ENCODE data around the gene SAFB. TPM values are rescaled to one million over a fixed set of nuclear protein-coding genes. Genes with fewer than 3 reads are reported as not detected.
A peak's percentile ranks its signal among the peaks of the same experiment; 100 is the strongest.

SAFB gene
- total RNA-seq, 1 experiment from 2014 or later = 83.0 TPM

GRCh38 chr19:5695649-5696195 is 72.8 kb downstream of the SAFB start:
- in situ Hi-C loops (cut with HindIII; ENCODE audit: low pct_unique_long_range_greater_than_20kb, low sequenced_read_pairs) (no loop called here), intact Hi-C loops (cut with micrococcal nuclease; ENCODE audit: unreplicated experiment) (loop anchor here (10.0 kb wide), 1 partner anchor 99 kb away; the partner anchor contains the start of gene DUS3L)
- POLR2A ChIA-PET = no interaction called here
- CTCF ChIA-PET = no interaction called here
- ATAC-seq (no peak), DNase-seq (ENCODE audit: low read depth, low spot score) (no peak)
- Histone ChIP-seq H3K27ac (ENCODE audit: low read length) (no peak overlapping the region), H3K27me3 (ENCODE audit: control insufficient read depth, insufficient read depth, low read length) (no peaks in the 10 kb centered on the region), H3K4me1 (ENCODE audit: control insufficient read depth, insufficient read depth, low read length) (peaks cover 12% of the 10 kb centered on the region), H3K36me3 (ENCODE audit: control insufficient read depth, insufficient read depth, low read length) (peaks cover 4% of the 10 kb centered on the region; the same call in 1 of the 2 replicates), H3K9me3 (ENCODE audit: control insufficient read depth, insufficient read depth, low read depth, low read length) (no peaks in the 10 kb centered on the region), H3K4me3 (ENCODE audit: low read depth in 2 of 2, low read length in 2 of 2) (no peak overlapping the region)
- TF ChIP-seq CTCF (IDR thresholded peaks at IDR 0.05) (no peak), TCF7L2 (IDR thresholded peaks at IDR 0.05; ENCODE audit: low read depth, low read length) (no peak), POLR2AphosphoS5 (IDR thresholded peaks at IDR 0.05; ENCODE audit: low read depth, low read length) (no peak; the same call in 1 of the 2 replicates), REST (IDR thresholded peaks at IDR 0.05; ENCODE audit: insufficient read depth in 1 of 2, low read depth in 2 of 2, low read length in 1 of 2) (no peak)
- no TSS peak for BruUV-seq (replicated peaks)

GRCh38 chr19:5696196-5697021 is 73.5 kb downstream of the SAFB start:
- Histone ChIP-seq H3K4me1 (ENCODE audit: control insufficient read depth, insufficient read depth, low read length) (peaks cover 12% of the 10 kb centered on the region), H3K4me3 (ENCODE audit: low read depth in 2 of 2, low read length in 2 of 2) (no peak overlapping the region), H3K36me3 (ENCODE audit: control insufficient read depth, insufficient read depth, low read length) (no peaks in the 10 kb centered on the region; the same call in 1 of the 2 replicates), H3K27ac (ENCODE audit: low read length) (peak overlapping the region; percentile 31; the same call in 1 of the 2 replicates), H3K9me3 (ENCODE audit: control insufficient read depth, insufficient read depth, low read depth, low read length) (no peaks in the 10 kb centered on the region), H3K27me3 (ENCODE audit: control insufficient read depth, insufficient read depth, low read length) (no peaks in the 10 kb centered on the region)
- no TSS peak for BruUV-seq (replicated peaks)
- POLR2A ChIA-PET = no interaction called here
- DNase-seq (ENCODE audit: low read depth, low spot score) = no peak
- in situ Hi-C loops (cut with HindIII; ENCODE audit: low pct_unique_long_range_greater_than_20kb, low sequenced_read_pairs) = no loop called here
- ATAC-seq = no peak
- CTCF ChIA-PET = no interaction called here
- TF ChIP-seq TCF7L2 (IDR thresholded peaks at IDR 0.05; ENCODE audit: low read depth, low read length) (no peak), SIN3A (IDR thresholded peaks at IDR 0.05; ENCODE audit: borderline replicate concordance, insufficient read depth, low read depth, low read length) (no peak), CTCF (IDR thresholded peaks at IDR 0.05) (no peak), POLR2AphosphoS5 (IDR thresholded peaks at IDR 0.05; ENCODE audit: low read depth, low read length) (no peak), REST (IDR thresholded peaks at IDR 0.05; ENCODE audit: insufficient read depth in 1 of 2, low read depth in 2 of 2, low read length in 1 of 2) (no peak)
- intact Hi-C loops (cut with micrococcal nuclease; ENCODE audit: unreplicated experiment) = loop anchor here (10.0 kb wide), 1 partner anchor 98 kb away; the partner anchor contains the start of gene DUS3L

All from Panc1 (cell line).